ENCODE results near the gene TMPRSS11D.

The TMPRSS11D gene

DNA sequence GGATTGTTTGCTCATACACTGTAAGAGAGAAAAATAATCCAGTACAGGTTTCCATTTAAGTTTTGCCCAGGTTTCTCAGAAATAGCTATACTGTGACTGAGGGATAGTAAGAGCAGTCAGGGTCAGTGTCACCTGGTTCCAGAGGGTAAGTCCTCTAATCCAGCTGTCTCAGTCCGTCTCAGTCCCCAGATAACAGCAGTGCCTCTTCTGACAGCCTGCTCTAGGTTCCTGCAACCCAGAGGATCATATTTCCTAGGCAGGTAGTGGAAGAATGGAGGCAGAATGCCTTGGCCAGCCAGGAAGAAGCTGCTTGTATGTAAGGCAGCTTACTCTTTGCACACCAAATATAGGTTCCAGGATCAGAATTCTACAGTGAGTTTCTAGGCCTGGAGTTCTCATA is 107.1 kb downstream of the TMPRSS11D start:
- Histone ChIP-seq H2AFZ (ENCODE audit: low read depth, low read length) (no peak overlapping the region), H3K4ac (ENCODE audit: low read depth in 1 of 2, low read length in 2 of 2) (no peak overlapping the region), H3K4me1 (ENCODE audit: control insufficient read depth, insufficient read depth, low read depth, low read length) (no peaks in the 10 kb centered on the region), H2BK12ac (ENCODE audit: low read length in 2 of 2) (no peak overlapping the region), H3K79me1 (replicated peaks; ENCODE audit: low read length, poor library complexity, severe bottlenecking) (no peaks in the 10 kb centered on the region), H3K23ac (ENCODE audit: low read length in 2 of 2) (no peak overlapping the region), H3K9ac (ENCODE audit: low read length) (no peak overlapping the region), H3K9me3 (ENCODE audit: control insufficient read depth, low read length) (no peaks in the 10 kb centered on the region), H3K27ac (ENCODE audit: low read length, poor library complexity, severe bottlenecking) (no peak overlapping the region), H3K4me2 (ENCODE audit: low read length, poor library complexity, severe bottlenecking) (no peak overlapping the region), H2BK120ac (ENCODE audit: low read depth, low read length) (no peak overlapping the region), H3K36me3 (ENCODE audit: control insufficient read depth in 1 of 2, insufficient read depth in 2 of 2, low read depth in 1 of 2, low read length in 2 of 2) (no peaks in the 10 kb centered on the region), H2AK5ac (ENCODE audit: low read length, severe bottlenecking) (no peak overlapping the region), H2BK15ac (ENCODE audit: low read depth, poor library complexity, severe bottlenecking) (no peak overlapping the region), H3K18ac (ENCODE audit: low read depth in 1 of 2, low read length in 2 of 2) (no peak overlapping the region), H3K14ac (ENCODE audit: low read length in 2 of 2) (no peak overlapping the region), H2BK5ac (ENCODE audit: low read depth, low read length, poor library complexity, severe bottlenecking) (no peak overlapping the region), H4K8ac (ENCODE audit: low read length) (no peak overlapping the region), H3K4me3 (ENCODE audit: insufficient read depth in 1 of 2, low read depth in 1 of 2, low read length in 2 of 2) (no peak overlapping the region), H3K27me3 (ENCODE audit: control insufficient read depth in 1 of 2, insufficient read depth in 1 of 2, low read length in 2 of 2) (no peaks in the 10 kb centered on the region), H4K91ac (ENCODE audit: low read length) (no peak overlapping the region)
- no peak for DNase-seq
- WGBS = no CpG with 5 or more reads among the region's 1 CpG
